B cell (primary cell): ENCODE data around the gene FBXW10. TPM values are rescaled to one million over a fixed set of nuclear protein-coding genes. Genes with fewer than 3 reads are reported as not detected.
"Not testable (repeated sequence)": the region's sequence is repeated elsewhere in the genome, so short reads cannot be mapped to it uniquely, and the experiment has no call there.

Source experiments
- ATAC-seq: fragments of 200-7000 bp; cut with Tn5 transposase; one replicate; pipeline ENCODE4 v1.10.0; 2021; ENCODE audit warnings: low read depth, mild to moderate bottlenecking, moderate number of reproducible peaks, moderate library complexity
- CTCF ChIA-PET: fragments of 350-600 bp; sonication (Branson Sonifier 250); formaldehyde crosslinking; loops from one replicate; lab custom pipeline; 2021; ENCODE audit warnings: antibody characterized with exemption, inconsistent platforms; lab: Charles Lee
- POLR2A ChIA-PET: fragments of 350-600 bp; sonication (Branson Sonifier 250); formaldehyde crosslinking; loops from one replicate; lab custom pipeline; 2021; ENCODE audit warnings: antibody characterized with exemption; lab: Charles Lee
- DNase-seq: peaks from one replicate; pipeline ENCODE4 v3.0.0; 2013
- H2AFZ ChIP-seq: 2 replicates; pipeline ENCODE4 v1.6.1; 2012; ENCODE audit warnings: mild to moderate bottlenecking, low read depth, low read length; ENCODE audit not compliant: insufficient read depth, poor library complexity, severe bottlenecking
- H3K27ac ChIP-seq, 2 donors: 1 replicate in 1 of 2; 2 replicates in 1 of 2; pipeline ENCODE4 v1.5.1; 2012 to 2013; ENCODE audit warnings: low read length in 2 of 2, mild to moderate bottlenecking in 2 of 2, moderate library complexity in 1 of 2
- H3K27me3 ChIP-seq, 4 experiments: fragments of 200-600 bp in 1 of 4; sonication (generic) in 1 of 4; replicated peaks in 1 of 4; 1 replicate in 2 of 4; 2 replicates in 2 of 4; pipeline versions ENCODE4 v1.6.1 to v1.7.0; 2013 to 2016; ENCODE audit warnings: low read length in 3 of 4, mild to moderate bottlenecking in 2 of 4, mixed read lengths in 1 of 4, moderate library complexity in 1 of 4; ENCODE audit not compliant: insufficient read depth in 4 of 4, control insufficient read depth in 3 of 4; ENCODE audit errors: control extremely low read depth in 1 of 4
- H3K36me3 ChIP-seq, 2 experiments: replicated peaks in 1 of 2; 1 replicate in 1 of 2; 2 replicates in 1 of 2; pipeline versions ENCODE4 v1.6.1 to v1.7.1; 2013; ENCODE audit warnings: low read length in 1 of 2; ENCODE audit not compliant: insufficient read depth in 2 of 2, control insufficient read depth in 1 of 2; ENCODE audit errors: control extremely low read depth in 1 of 2, extremely low read depth in 1 of 2
- H3K4me1 ChIP-seq, 2 donors: fragments of 200-600 bp in 1 of 2; sonication (generic) in 1 of 2; 1 replicate in 1 of 2; 2 replicates in 1 of 2; pipeline versions ENCODE4 v1.5.1 to v1.6.1; 2013 to 2017; ENCODE audit warnings: low read length in 2 of 2; ENCODE audit not compliant: control insufficient read depth in 2 of 2, insufficient read depth in 2 of 2
- H3K4me2 ChIP-seq: replicated peaks from 2 replicates; pipeline ENCODE3; 2012; ENCODE audit warnings: mild to moderate bottlenecking, low read depth, low read length; ENCODE audit not compliant: poor library complexity, severe bottlenecking
- H3K4me3 ChIP-seq, 5 experiments: fragments of 200-600 bp in 1 of 5; sonication (generic) in 1 of 5; 1 replicate in 3 of 5; 2 replicates in 2 of 5; pipeline versions ENCODE4 v1.5.1 to v1.7.0; 2011 to 2016; ENCODE audit warnings: low read length in 4 of 5, mild to moderate bottlenecking in 4 of 5, low read depth in 2 of 5, control low read depth in 1 of 5, moderate library complexity in 1 of 5; ENCODE audit not compliant: insufficient read depth in 1 of 5; ENCODE audit errors: control extremely low read depth in 1 of 5, extremely low read depth in 1 of 5
- H3K79me2 ChIP-seq: fragments of 200-600 bp; sonication (generic); one replicate; pipeline ENCODE4 v1.6.0; 2016; ENCODE audit warnings: low read length; ENCODE audit not compliant: control insufficient read depth, insufficient read depth
- H3K9ac ChIP-seq: fragments of 200-600 bp; sonication (generic); 2 replicates; pipeline ENCODE4 v1.6.1; 2017; ENCODE audit warnings: mild to moderate bottlenecking, low read length, moderate library complexity
- H3K9me3 ChIP-seq, 3 donors: one replicate each; pipeline versions ENCODE4 v1.6.1 to v1.7.1; 2013; ENCODE audit warnings: low read length in 2 of 3; ENCODE audit not compliant: control insufficient read depth in 2 of 3, insufficient read depth in 1 of 3; ENCODE audit errors: control extremely low read depth in 1 of 3
- H4K20me1 ChIP-seq: 2 replicates; pipeline ENCODE4 v1.6.0; 2012; ENCODE audit warnings: mild to moderate bottlenecking, low read length; ENCODE audit not compliant: insufficient read depth, control insufficient read depth, poor library complexity, severe bottlenecking
- H3K27ac Mint-ChIP-seq: one replicate; pipeline ENCODE4 v1.8.0; 2021; ENCODE audit warnings: mixed read lengths
- H3K27me3 Mint-ChIP-seq: one replicate; pipeline ENCODE4 v1.8.0; 2021; ENCODE audit warnings: mixed read lengths
- H3K4me1 Mint-ChIP-seq: one replicate; pipeline ENCODE4 v1.8.0; 2021; ENCODE audit warnings: mixed read lengths
- H3K4me3 Mint-ChIP-seq: one replicate; pipeline ENCODE4 v1.8.0; 2021; ENCODE audit warnings: mixed read lengths
- H3K9me3 Mint-ChIP-seq: one replicate; pipeline ENCODE4 v1.8.0; 2022; ENCODE audit warnings: mixed read lengths; ENCODE audit not compliant: insufficient read depth
- WGBS: methylation state at CpG from one replicate; pipeline ENCODE4 v1.1.5; 2013; ENCODE audit warnings: missing lambda C conversion rate; ENCODE audit not compliant: insufficient coverage; 5-methylcytosine and 5-hydroxymethylcytosine counted together
- intact Hi-C: fragments of 100-400 bp; cut with micrococcal nuclease; formaldehyde crosslinking; loops from one replicate; pipeline ENCODE4 v1.10.0; 2022
- polyA plus RNA-seq: library from polyadenylated mRNA; depleted of rRNA; stranded (reverse); fragments of >200 nt; gene quantifications from 2 replicates; pipeline ENCODE4 v1.2.3, GENCODE V29; 2012
- total RNA-seq, 2 donors: library from RNA; stranded (reverse); fragments of 120-200 nt in 1 of 2; gene quantifications; 1 replicate in 1 of 2; 2 replicates in 1 of 2; pipeline versions ENCODE4 v1.2.3 to v1.2.4, GENCODE V29; 2013 to 2022

Gene FBXW10
- total and polyA plus RNA-seq, 2 donors (not counting 1 experiment from before 2014, with no cell fraction given) = not detected

DNA sequence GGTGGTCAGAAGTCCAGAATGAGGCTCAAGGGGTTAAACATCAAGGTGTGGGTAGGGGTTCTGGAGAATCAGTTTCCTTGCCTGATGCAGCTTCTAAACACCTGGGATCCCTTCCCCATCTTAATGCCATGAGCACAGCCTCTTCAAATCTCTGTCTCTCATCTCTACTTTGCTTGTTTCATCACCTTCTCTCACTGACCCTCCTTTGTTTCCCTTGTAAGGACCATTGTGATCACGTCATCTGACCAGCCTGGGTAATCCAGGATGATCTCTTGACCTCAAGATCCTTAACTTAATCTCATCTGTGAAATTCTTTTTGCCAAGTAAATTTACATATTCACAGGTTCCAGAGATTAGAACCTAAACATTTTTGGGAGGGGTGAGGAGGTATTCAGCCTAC is 42.1 kb downstream of the FBXW10 start:
- H3K4me1 ChIP-seq, H3K4me3 Mint-ChIP-seq, H3K4me2 ChIP-seq, intact Hi-C loops, H3K9me3 ChIP-seq, CTCF ChIA-PET, H3K9me3 Mint-ChIP-seq, H4K20me1 ChIP-seq, H3K79me2 ChIP-seq, ATAC-seq, H3K27ac ChIP-seq, H3K4me3 ChIP-seq, POLR2A ChIA-PET, DNase-seq, H3K27ac Mint-ChIP-seq, H3K27me3 ChIP-seq, H2AFZ ChIP-seq, H3K27me3 Mint-ChIP-seq, H3K36me3 ChIP-seq, H3K9ac ChIP-seq: not testable (repeated sequence)
- no CpG with 5 or more reads among the region's 1 CpG for WGBS
- H3K4me1 Mint-ChIP-seq = peaks cover 27% of the 10 kb centered on the region

DNA sequence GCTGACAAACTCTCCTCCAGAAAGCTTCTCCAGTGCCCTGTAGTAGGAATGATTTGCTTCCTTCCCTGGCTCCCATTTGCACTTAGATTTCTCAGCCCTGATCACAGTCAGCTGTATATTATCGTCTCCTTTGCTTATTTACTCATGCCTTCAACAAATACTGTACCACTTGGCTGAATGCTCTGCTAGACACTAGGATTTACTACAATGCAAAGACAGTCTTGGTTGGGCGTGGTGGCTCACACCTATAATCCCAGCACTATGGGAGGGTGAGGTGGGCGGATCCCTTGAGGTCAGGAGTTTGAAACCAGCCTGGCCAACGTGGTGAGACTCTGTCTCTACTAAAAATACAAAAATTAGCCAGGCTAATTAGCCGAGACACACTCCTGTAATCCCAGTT is 43.0 kb downstream of the FBXW10 start:
- H3K9me3 ChIP-seq, ATAC-seq, POLR2A ChIA-PET, H3K36me3 ChIP-seq, H3K27ac Mint-ChIP-seq, H3K27me3 ChIP-seq, H3K9me3 Mint-ChIP-seq, H3K9ac ChIP-seq, CTCF ChIA-PET, DNase-seq, intact Hi-C loops, H3K4me3 Mint-ChIP-seq, H3K4me3 ChIP-seq, H3K4me1 ChIP-seq, H4K20me1 ChIP-seq, H2AFZ ChIP-seq, H3K79me2 ChIP-seq, H3K27me3 Mint-ChIP-seq, H3K4me2 ChIP-seq, H3K27ac ChIP-seq: not testable (repeated sequence)
- no CpG with 5 or more reads among the region's 5 CpGs for WGBS
- peaks cover 24% of the 10 kb centered on the region for H3K4me1 Mint-ChIP-seq

GRCh38 chr17:18791402-18791801 is 47.5 kb downstream of the FBXW10 start:
- H3K4me1 Mint-ChIP-seq = peaks cover 19% of the 10 kb centered on the region
- DNase-seq, H3K4me3 ChIP-seq, H3K27ac ChIP-seq, POLR2A ChIA-PET, H3K4me1 ChIP-seq, H3K4me3 Mint-ChIP-seq, H3K27me3 Mint-ChIP-seq, H3K9ac ChIP-seq, intact Hi-C loops, H3K36me3 ChIP-seq, CTCF ChIA-PET, H3K4me2 ChIP-seq, H2AFZ ChIP-seq, H4K20me1 ChIP-seq, H3K79me2 ChIP-seq, H3K9me3 ChIP-seq, H3K27ac Mint-ChIP-seq, H3K9me3 Mint-ChIP-seq, H3K27me3 ChIP-seq: not testable (repeated sequence)
- WGBS = no CpG with 5 or more reads among the region's 1 CpG
- ATAC-seq = peak; percentile 39

GRCh38 chr17:18794841-18795240 is 51.0 kb downstream of the FBXW10 start:
- H4K20me1 ChIP-seq, H3K9ac ChIP-seq, ATAC-seq, DNase-seq, intact Hi-C loops, H3K27me3 ChIP-seq, H3K79me2 ChIP-seq, H3K9me3 Mint-ChIP-seq, H3K4me1 Mint-ChIP-seq, H2AFZ ChIP-seq, H3K4me1 ChIP-seq, H3K4me3 ChIP-seq, H3K27ac Mint-ChIP-seq, H3K27me3 Mint-ChIP-seq, H3K4me2 ChIP-seq, H3K27ac ChIP-seq, H3K9me3 ChIP-seq, H3K4me3 Mint-ChIP-seq: not testable (repeated sequence)
- WGBS = 100% methylated on average over 1 of the region's 4 CpGs
- H3K36me3 ChIP-seq = peaks cover 0 to 15% of the 10 kb centered on the region in 2 experiments
- CTCF ChIA-PET = interaction anchor here (0.7 kb wide), 1 partner anchor 529 kb away, joined by 3 read pairs; no protein-coding TSS in a partner anchor
- POLR2A ChIA-PET = interaction anchor here (0.6 kb wide), 1 partner anchor 197 kb away, joined by 10 read pairs; no protein-coding TSS in a partner anchor
